Calu3 (cell line): Measurements from ENCODE around the gene SMYD4. TPM values are rescaled to one million over a fixed set of nuclear protein-coding genes. Genes with fewer than 3 reads are reported as not detected.
"Not testable (repeated sequence)": the region's sequence is repeated elsewhere in the genome, so short reads cannot be mapped to it uniquely, and the experiment has no call there.

Experiments
- BruUV-seq: library from RNA; stranded (reverse); fragments of 400-500 nt; replicated peaks from 2 replicates; lab custom pipeline; 2021; lab: Mats Ljungman, UMichigan
- CTCF ChIA-PET: fragments of 300-600 bp; sonication (Branson Sonifier 250); formaldehyde crosslinking; loops from one replicate; lab custom pipeline; 2022; ENCODE audit warnings: antibody characterized with exemption; lab: Charles Lee
- DNase-seq: peaks from one replicate; pipeline ENCODE4 v3.0.0; 2022
- H3K27ac Mint-ChIP-seq: one replicate; pipeline ENCODE4 v1.8.0; 2022; ENCODE audit warnings: mixed read lengths; ENCODE audit not compliant: unreplicated experiment
- H3K27me3 Mint-ChIP-seq: one replicate; pipeline ENCODE4 v1.8.0; 2022; ENCODE audit warnings: mixed read lengths; ENCODE audit not compliant: unreplicated experiment
- H3K36me3 Mint-ChIP-seq: one replicate; pipeline ENCODE4 v1.8.0; 2022; ENCODE audit warnings: mild to moderate bottlenecking, moderate library complexity, mixed read lengths; ENCODE audit not compliant: insufficient read depth, unreplicated experiment
- H3K4me1 Mint-ChIP-seq: one replicate; pipeline ENCODE4 v1.8.0; 2022; ENCODE audit warnings: mild to moderate bottlenecking, low read depth, mixed read lengths; ENCODE audit not compliant: unreplicated experiment
- H3K4me3 Mint-ChIP-seq: one replicate; pipeline ENCODE4 v1.8.0; 2022; ENCODE audit warnings: mild to moderate bottlenecking, low read depth, moderate library complexity, mixed read lengths; ENCODE audit not compliant: unreplicated experiment
- H3K9me3 Mint-ChIP-seq: one replicate; pipeline ENCODE4 v1.8.0; 2022; ENCODE audit warnings: low read depth, mixed read lengths; ENCODE audit not compliant: unreplicated experiment
- intact Hi-C: fragments of 100-400 bp; cut with micrococcal nuclease; formaldehyde crosslinking; loops from one replicate; pipeline ENCODE4 v1.10.0; 2022; ENCODE audit not compliant: unreplicated experiment
- total RNA-seq: library from RNA; stranded (reverse); gene quantifications from 2 replicates; pipeline ENCODE4 v1.2.3, GENCODE V29; 2022
- TF ChIP-seq, protein P1 (sequence below): fragments of 200-600 bp; IDR thresholded peaks from one replicate; pipeline ENCODE4 v1.8.0; 2022; ENCODE audit warnings: antibody characterized with exemption; ENCODE audit not compliant: unreplicated experiment

SMYD4 gene
- total RNA-seq, 1 experiment from 2014 or later = 20.7 TPM

GRCh38 chr17:1745513-1746020 is 84.1 kb downstream of the SMYD4 start:
- no peaks in the 10 kb centered on the region for H3K9me3 Mint-ChIP-seq
- intact Hi-C loops = no loop called here
- peaks cover 9% of the 10 kb centered on the region for H3K27me3 Mint-ChIP-seq
- TF ChIP-seq, protein P1, sequence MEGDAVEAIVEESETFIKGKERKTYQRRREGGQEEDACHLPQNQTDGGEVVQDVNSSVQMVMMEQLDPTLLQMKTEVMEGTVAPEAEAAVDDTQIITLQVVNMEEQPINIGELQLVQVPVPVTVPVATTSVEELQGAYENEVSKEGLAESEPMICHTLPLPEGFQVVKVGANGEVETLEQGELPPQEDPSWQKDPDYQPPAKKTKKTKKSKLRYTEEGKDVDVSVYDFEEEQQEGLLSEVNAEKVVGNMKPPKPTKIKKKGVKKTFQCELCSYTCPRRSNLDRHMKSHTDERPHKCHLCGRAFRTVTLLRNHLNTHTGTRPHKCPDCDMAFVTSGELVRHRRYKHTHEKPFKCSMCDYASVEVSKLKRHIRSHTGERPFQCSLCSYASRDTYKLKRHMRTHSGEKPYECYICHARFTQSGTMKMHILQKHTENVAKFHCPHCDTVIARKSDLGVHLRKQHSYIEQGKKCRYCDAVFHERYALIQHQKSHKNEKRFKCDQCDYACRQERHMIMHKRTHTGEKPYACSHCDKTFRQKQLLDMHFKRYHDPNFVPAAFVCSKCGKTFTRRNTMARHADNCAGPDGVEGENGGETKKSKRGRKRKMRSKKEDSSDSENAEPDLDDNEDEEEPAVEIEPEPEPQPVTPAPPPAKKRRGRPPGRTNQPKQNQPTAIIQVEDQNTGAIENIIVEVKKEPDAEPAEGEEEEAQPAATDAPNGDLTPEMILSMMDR = no peak
- H3K36me3 Mint-ChIP-seq = no peaks in the 10 kb centered on the region
- H3K4me1 Mint-ChIP-seq = no peaks in the 10 kb centered on the region
- H3K27ac Mint-ChIP-seq = no peak overlapping the region
- DNase-seq = no peak
- CTCF ChIA-PET = no interaction called here
- no peak overlapping the region for H3K4me3 Mint-ChIP-seq
- no TSS peak for BruUV-seq

DNA sequence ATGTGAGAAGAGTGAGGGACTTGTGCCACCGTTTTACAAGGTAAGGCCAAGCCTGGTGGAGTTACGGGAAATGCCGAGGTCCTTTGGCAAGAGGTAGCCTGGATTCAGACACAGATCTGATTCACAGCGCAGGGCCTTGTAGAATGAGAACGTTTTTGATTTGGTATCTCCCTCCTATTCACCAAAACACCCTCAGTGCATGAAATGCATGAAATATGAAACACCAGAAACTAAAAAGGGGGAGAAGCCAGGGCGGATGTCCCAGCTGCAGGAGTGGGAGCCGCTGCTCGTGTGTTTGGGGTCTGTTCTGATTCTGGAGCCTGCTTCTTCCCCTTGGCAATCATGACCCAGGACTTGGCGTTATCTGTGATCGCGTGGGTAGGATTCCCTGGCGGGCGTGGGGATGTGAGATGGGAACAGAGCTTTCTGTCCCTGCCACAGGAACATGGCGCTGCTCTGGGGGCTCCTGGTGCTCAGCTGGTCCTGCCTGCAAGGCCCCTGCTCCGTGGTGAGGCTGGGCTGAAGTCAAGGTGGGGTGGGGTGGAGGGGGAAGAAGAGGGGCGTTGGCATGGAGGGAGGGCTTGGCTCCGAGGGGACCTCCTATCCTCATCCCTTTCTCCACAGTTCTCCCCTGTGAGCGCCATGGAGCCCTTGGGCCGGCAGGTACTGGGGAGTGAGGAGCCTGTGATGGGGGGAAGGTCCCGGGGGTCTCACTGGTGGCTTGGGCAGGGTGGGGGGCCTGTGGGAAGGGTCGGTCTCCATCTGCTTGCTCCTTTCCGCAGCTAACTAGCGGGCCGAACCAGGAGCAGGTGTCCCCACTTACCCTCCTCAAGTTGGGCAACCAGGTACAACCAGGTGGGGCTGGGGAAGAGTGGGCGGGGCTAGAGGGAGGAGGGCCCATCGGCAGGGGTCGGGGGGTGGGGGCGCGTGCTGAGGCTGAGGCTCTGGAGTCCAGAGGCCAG is 84.9 kb downstream of the SMYD4 start:
- Mint-ChIP-seq H3K27me3 (peaks cover 9% of the 10 kb centered on the region), H3K27ac (no peak overlapping the region), H3K4me3 (no peak overlapping the region), H3K9me3 (no peaks in the 10 kb centered on the region), H3K4me1 (no peaks in the 10 kb centered on the region), H3K36me3 (no peaks in the 10 kb centered on the region)
- CTCF ChIA-PET = interaction anchor here (0.7 kb wide), 1 partner anchor 233 kb away, joined by 3 read pairs; no protein-coding TSS in a partner anchor
- no TSS peak for BruUV-seq
- intact Hi-C loops = no loop called here
- TF ChIP-seq, protein P1 = no peak
- no peak for DNase-seq

GRCh38 chr17:1743088-1743439 is 86.6 kb downstream of the SMYD4 start:
- TF ChIP-seq, protein P1 = no peak
- CTCF ChIA-PET = no interaction called here
- Mint-ChIP-seq H3K4me3 (no peak overlapping the region), H3K27me3 (peaks cover 9% of the 10 kb centered on the region), H3K27ac (no peak overlapping the region), H3K36me3 (no peaks in the 10 kb centered on the region), H3K4me1 (no peaks in the 10 kb centered on the region), H3K9me3 (no peaks in the 10 kb centered on the region)
- no peak for DNase-seq
- intact Hi-C loops = no loop called here
- BruUV-seq = no TSS peak

DNA sequence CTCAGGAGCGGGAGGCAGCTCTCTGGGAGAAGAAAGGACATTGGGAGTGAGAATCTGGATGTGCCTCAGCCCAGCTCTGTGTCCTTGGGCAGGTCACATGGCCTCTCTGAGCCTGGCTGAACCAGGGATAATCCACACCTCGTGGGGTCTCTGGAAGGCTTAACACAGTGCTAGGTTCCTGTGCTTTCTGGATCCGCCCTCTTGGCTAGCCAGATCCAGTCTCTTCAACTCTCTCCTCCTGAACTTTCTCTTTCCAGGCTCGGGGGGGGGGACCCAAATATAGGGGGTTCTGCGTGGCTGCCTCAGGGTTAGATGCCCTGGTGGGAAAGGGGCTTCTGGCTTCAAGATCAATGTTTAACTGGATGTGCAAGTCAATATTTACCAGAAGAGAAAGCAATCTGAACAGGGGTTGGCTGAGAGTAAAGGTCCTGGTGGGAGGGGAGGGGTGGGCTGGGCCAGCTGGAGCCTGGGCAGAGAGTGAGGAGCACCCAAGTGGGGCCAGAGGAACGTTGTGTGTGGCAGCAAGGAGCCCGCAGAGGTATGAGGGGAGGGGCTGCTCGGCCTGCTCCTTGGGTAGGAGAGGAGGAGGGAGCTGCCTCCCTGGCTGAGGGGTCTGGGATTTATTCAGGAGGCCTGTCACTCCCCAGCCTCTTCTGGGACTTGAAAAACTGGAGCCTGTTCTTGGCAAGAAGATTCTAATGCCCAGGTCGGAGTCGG is 87.2 kb downstream of the SMYD4 start, which contains the start of gene SERPINF2:
Gene SERPINF2, plus strand, starts transcription at position 501 of the 717 bp plus-strand sequence. CDS start 2,125 bp downstream, outside the sequence.
- CTCF ChIA-PET = no interaction called here
- Mint-ChIP-seq H3K4me3 (no peak within 1 kb of the TSS), H3K27me3 (peaks cover 9% of the 10 kb centered on the region)

DNA sequence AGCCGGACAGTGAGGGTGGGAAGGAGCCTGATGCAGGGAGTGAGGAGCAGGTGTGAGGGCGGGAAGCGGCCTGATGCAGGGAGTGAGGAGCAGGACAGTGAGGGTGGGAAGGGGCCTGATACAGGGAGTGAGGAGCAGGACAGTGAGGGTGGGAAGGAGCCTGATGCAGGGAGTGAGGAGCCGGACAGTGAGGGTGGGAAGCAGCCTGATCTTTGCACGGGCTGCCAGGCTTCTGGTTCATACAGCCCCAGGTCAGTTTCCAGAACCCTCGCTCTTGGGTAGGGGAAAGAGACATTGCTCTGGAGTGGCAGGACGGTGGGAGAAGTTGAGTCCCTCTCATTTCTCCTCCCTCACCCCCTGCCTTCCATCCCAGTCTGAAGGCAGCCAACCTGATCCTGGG is 87.8 kb downstream of the SMYD4 start:
- H3K9me3 Mint-ChIP-seq, DNase-seq, H3K4me1 Mint-ChIP-seq, CTCF ChIA-PET, H3K36me3 Mint-ChIP-seq, BruUV-seq, H3K27me3 Mint-ChIP-seq, H3K27ac Mint-ChIP-seq, intact Hi-C loops, H3K4me3 Mint-ChIP-seq: not testable (repeated sequence)

More for the DNA sequence above, 87.2 kb downstream of the SMYD4 start, which contains the start of gene SERPINF2:
- H3K9me3 Mint-ChIP-seq = no peaks in the 10 kb centered on the region
- BruUV-seq = no TSS peak
- no peaks in the 10 kb centered on the region for H3K36me3 Mint-ChIP-seq
- no peak within 1 kb of the TSS for H3K27ac Mint-ChIP-seq
- no peaks in the 10 kb centered on the region for H3K4me1 Mint-ChIP-seq
- TF ChIP-seq, protein P1 = no peak
- no peak for DNase-seq
- intact Hi-C loops = no loop called here
